ENCODE data around the gene EIF5A.

The EIF5A gene

DNA sequence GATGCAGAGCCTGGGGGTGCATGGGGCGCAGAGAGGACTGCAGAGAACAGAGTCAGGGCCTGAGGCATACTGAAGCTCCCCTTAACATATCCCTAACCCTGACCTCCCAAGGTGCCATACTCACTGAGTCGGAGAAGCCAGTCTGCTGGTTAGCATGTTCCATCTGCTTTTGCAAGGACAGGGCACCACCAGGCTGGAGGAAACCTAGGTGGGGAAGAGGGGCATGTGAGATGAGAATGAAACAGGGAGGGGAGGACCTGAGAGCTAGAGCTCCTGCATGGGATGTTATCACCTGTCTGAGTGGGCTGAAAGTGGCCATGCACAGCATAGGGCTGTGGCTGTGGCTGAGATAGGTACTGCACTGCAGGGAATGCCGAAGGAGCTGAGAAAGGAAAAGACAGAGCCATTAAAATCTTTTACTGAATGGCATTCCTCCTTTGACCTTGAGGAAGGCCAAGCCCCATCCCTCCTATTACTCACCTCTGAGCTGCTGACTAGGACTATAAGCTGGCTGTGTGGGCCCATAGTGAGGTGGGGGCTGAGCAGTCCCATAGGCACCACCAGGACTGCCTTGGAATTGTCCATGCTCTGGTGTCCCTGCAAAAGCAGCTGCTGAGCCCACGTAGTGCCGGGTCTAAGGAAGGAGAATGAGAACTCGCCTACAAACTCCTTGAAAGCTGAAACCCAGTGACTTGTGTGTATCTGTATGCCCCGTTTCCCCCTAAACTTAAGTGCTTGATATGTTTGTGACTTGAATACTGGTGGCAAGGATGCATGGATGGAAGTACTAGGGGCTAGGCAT is 5.9 kb downstream of the EIF5A start:
- no peak for DNase-seq (ENCODE audit: low read depth in 2 of 2)

- DNase-seq (ENCODE audit: low read depth in 2 of 2) = no peak
Measured at GRCh38 chr17:7313890-7314718, 6.7 kb downstream of the EIF5A start.

DNA sequence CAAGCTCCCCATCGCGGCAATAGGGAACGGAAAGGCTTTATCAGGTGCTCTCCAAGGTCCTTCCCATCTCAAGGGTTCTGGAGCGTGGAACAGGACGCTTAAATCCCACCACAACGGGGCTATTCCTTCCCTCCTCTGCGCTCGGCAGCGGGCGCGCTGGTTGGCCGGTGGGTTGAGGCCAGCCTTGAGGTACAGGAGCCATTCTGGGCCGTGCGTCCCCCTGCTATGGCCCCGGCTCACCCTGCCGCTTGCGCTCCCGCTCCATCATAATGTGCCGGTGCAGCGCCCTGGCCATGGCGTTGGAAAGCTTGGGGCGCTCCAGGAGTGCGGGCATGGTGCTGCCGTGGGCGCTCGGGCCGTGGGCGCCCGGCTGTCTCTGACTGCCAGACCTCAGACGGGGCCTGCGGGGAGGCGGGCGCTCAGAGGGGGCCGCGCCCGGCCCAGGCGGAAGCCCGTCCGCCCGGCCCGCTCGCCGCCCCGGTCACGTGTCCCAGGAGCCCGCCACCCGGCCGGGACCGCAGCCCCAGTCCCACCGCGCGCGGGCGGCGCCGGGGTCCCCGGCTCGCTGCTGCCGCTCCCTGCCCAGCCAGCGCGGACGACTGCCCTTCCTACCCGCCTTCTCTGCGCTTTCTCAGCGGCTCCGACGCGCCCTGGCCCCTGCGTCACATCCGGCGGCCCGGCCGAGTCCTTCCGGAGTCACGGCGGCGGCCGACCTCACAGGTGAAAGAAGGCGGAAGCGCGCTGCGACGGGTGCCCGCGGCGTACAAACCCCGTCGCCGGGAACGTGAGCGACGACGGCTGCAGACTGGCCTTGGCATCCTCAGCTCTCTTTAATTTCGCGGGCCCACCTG is 7.5 kb downstream of the EIF5A start, which contains the start of gene GPS2:
TSS of gene GPS2 (minus strand) at position 642 of the 851 bp plus-strand sequence. CDS start at position 334, 308 bp downstream.
- peak; percentile 89 to 91 for DNase-seq (ENCODE audit: low read depth in 2 of 2)

GRCh38 chr17:7315570-7316235 is 8.3 kb downstream of the EIF5A start:
- DNase-seq (ENCODE audit: low read depth in 2 of 2) = no peak

- no peak for DNase-seq (ENCODE audit: low read depth in 2 of 2)
Measured at GRCh38 chr17:7317161-7317803, 9.9 kb downstream of the EIF5A start.

DNA sequence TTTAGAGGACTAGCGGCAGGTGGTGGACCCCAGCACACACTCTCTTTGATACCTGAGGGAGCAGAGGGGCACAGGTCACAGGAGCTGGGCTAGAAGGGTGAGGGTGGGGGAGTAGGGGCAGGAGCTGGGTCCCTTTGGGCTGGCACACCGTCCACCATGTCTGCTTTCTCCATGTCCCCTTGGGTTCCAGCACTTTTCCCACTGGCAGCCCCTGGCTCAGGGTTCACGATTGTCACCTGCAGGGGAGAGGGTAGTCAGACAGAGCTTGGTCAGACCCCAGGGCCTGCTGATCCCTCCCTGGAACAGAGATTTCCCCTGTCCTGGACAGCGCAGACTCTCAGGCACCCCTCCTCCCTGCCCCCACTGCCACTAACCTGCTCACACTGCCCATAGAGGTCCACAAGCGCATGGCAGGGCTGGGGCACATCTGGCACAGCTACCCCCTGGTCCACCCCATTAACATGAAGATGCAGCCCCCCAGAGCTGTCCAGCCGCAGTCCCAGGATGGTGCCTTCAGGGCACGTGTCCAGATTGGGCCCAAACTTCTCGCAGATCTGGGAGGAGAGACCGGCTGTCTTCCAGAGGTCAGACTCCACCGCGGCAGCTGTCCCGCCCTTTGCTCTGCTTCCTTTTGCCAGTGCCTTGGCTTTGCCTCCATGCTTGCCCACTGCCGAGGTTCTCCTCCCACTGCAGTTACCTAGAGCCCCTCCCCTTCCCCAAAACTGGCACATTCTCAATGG is 10.9 kb downstream of the EIF5A start:
- DNase-seq (ENCODE audit: low read depth in 2 of 2) = no peak

DNA sequence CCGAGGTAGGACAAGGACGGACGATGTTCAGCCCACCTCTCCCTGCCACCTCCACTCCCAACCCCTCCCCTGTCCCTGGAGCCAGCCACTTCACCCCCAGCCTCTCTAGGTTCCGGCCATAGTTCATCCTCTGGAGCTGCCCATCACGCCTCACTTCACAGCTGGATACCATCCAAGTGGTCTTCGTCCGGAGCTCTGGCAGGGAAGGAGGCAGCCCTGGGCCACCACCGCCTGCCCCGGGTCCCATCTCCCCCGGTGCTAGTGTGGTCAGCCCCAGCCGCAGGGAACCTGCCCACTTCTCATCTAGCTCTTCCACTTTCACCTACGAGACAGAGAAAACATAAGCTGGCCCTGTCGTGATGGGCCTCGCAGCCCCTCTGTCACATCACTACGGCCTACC is 14.0 kb downstream of the EIF5A start:
- DNase-seq (ENCODE audit: low read depth in 2 of 2) = no peak

GRCh38 chr17:7322520-7323194 is 15.2 kb downstream of the EIF5A start:
- DNase-seq (ENCODE audit: low read depth in 2 of 2) = no peak

DNA sequence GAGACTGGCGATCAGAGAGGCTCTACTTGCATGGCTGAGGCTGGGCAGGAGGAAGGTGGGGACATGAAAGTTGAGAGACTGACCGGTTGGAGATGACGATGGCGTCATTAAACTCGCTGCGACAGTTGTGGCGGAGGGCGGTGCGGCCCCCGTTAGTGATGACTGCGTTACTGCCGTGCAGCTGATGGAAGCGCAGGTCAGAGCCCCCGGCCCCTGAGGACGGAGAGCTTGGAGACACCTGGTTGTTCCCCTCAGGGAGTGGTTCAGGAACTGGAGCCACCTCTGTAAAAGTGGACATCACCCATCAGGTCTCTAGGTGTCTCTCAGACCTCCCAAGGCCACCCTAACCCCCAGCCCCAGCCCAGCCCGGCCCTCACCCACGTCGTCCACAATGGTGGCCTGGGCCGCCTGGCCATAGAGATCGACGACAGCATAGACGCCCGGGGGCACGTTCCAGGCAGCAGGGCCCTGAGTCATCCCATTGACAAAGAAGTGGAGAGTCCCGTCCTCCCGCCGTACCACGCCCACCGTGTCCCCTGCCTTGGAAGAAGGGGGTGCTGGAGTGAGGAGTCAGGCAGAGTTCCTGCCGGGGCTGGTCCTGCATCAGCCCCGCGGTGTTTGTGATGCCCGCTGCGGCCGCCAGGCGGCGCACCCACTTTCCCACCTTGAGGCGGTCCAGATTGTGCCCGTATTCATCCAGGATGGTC is 16.5 kb downstream of the EIF5A start:
- peak in 1 of 2 donors; percentile 37 for DNase-seq (ENCODE audit: low read depth in 2 of 2)

DNA sequence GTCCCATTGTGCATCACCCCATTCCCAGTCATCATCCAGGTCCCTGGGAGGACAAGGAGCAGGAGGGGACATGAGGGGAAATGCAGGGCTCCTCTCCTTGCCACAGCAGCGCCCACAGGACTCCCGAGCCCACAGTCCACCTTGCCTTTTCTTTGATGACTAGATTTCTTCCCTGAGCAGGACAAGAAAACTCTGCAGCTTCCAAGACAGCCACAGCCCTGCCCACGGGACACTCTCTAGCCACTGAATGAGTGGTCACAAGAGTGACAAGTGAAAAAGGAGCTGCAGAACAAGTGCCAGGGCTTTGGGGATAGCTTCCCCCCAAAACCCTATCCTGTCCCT is 17.0 kb downstream of the EIF5A start:
- no peak for DNase-seq (ENCODE audit: low read depth in 2 of 2)

GRCh38 chr17:7325031-7325528 is 17.7 kb downstream of the EIF5A start:
- DNase-seq (ENCODE audit: low read depth in 2 of 2) = no peak

GRCh38 chr17:7326186-7326585 is 18.8 kb downstream of the EIF5A start:
- DNase-seq (ENCODE audit: low read depth in 2 of 2) = no peak

DNA sequence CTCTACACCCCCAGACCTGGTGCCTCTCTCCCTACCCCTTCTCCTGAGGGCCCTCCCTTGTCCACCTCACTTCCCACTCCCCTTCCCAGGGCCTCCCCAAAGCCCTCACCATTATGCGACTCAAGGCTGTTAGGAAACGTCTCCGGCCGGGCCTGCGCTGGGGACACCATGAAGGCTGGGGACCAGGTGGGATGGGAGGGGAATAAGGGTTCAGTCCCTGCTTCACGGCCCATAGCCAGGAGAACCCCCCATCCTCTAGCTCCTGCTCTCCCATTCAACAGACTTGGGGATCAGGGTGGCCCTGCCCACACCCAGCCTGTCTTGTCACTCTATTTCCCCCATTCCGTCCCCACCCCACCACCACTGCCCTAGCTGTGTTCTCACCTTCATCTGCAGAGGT is 19.6 kb downstream of the EIF5A start:
- no peak for DNase-seq (ENCODE audit: low read depth in 2 of 2)

DNA sequence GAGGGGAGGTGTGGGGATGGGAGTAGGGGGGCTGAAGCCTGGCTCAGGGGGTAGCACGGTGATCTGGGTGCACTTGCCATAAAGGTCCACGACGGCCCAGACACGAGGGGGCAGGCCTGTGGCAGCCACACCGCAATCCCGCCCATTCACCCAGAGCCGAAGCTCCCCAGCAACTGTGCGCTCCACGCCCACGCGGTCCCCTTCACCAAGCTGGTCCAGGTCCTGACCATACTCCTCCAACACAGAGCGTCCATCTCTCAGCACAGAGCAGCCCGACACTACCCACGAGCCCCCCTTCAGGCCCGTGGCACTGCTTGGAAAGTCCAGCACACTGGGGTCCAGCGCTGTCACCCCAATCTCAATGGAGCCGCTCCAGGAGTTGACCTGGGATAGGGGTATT is 20.1 kb downstream of the EIF5A start:
- no peak for DNase-seq (ENCODE audit: low read depth in 2 of 2)

- DNase-seq (ENCODE audit: low read depth in 2 of 2) = no peak
Measured at GRCh38 chr17:7328009-7328408, 20.6 kb downstream of the EIF5A start.

DNA sequence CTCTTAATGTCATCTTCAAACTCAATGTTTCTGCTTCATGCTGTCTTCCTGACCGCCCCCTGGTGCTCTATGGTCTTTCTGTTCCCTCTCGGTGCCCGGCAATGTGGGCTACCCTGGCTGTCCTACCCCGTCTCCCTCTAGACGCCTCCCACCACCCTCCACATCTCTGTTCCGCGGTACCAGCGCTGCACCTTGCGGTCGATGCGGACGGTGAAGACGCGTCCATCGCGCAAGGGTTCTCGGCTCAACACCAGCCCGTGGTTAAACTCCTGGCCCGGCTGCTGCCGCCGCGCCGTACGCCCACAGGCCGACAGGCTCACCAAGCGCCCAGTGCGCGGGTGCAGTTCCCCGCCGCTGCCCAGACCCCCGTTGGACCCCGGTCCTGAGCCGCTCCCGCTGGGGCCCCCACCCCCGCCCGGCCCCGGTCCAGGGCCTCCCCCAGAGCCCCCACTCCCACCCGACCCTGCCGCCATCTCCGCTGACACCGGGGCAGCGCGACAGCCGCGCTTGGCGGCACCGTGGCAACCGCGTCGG is 21.5 kb downstream of the EIF5A start, which contains the start of gene NEURL4:
TSS of gene NEURL4 (minus strand) at position 496 of the 534 bp plus-strand sequence. CDS start at position 473, 23 bp downstream.
- DNase-seq (ENCODE audit: low read depth in 2 of 2) = no peak

GRCh38 chr17:7329374-7329996 is 22.1 kb downstream of the EIF5A start:
- DNase-seq (ENCODE audit: low read depth in 2 of 2) = peak; percentile 94 to 96

Data from stimulated activated CD8-positive, alpha-beta memory T cell treated with anti-CD3 and anti-CD28 coated beads, Interleukin-15, amount 100 ng/mL, for 48 hours (primary cell).